Ectodermal cell (in vitro differentiated cells): Measurements from ENCODE around the gene ADAMTS14.

Experiments
- H3K27ac ChIP-seq: 2 replicates; pipeline ENCODE4 v1.7.0; 2013; ENCODE audit warnings: mild to moderate bottlenecking, low read depth, low read length; ENCODE audit not compliant: insufficient read depth, poor library complexity, severe bottlenecking
- H3K27me3 ChIP-seq: 2 replicates; pipeline ENCODE4 v1.7.0; 2013; ENCODE audit warnings: mild to moderate bottlenecking, low read length; ENCODE audit not compliant: insufficient read depth, control insufficient read depth, poor library complexity, severe bottlenecking
- H3K36me3 ChIP-seq: one replicate; pipeline ENCODE4 v1.7.0; 2013; ENCODE audit warnings: low read length; ENCODE audit not compliant: control insufficient read depth, insufficient read depth
- H3K4me1 ChIP-seq: one replicate; pipeline ENCODE4 v1.7.0; 2013; ENCODE audit warnings: low read length; ENCODE audit not compliant: control insufficient read depth, insufficient read depth
- H3K4me3 ChIP-seq: 2 replicates; pipeline ENCODE4 v1.7.0; 2013; ENCODE audit warnings: low read depth, low read length, control low read depth; ENCODE audit not compliant: insufficient read depth
- H3K9me3 ChIP-seq: 2 replicates; pipeline ENCODE4 v1.7.0; 2013; ENCODE audit warnings: mild to moderate bottlenecking, low read length, moderate library complexity; ENCODE audit not compliant: control insufficient read depth
- WGBS, 2 experiments: methylation state at CpG; one replicate each; pipeline ENCODE4 v1.1.7; 2013; ENCODE audit warnings: missing lambda C conversion rate in 2 of 2; 5-methylcytosine and 5-hydroxymethylcytosine counted together

Gene ADAMTS14

DNA sequence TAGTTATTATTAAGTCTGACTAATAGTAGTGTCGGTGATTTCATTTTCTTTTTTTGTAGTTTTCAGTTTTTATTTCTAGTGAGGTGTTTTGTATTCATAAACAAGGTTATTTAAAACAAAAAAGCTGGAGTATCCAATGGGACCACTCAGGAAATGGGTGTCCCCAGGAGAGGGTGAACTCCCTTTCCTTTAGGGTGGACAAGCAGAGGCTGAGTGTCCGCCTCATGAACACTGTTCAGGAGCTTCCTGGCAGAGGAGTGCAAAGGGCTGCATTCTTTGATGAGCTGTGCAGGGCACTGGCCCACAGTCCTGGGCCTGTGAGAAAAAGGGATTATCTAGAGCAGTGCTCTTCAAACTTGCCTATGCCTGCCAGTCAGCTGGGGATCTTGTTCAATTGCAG is 56.0 kb downstream of the ADAMTS14 start:
- no peak overlapping the region for H3K4me3 ChIP-seq
- no peaks in the 10 kb centered on the region for H3K36me3 ChIP-seq
- no peaks in the 10 kb centered on the region for H3K9me3 ChIP-seq
- no peaks in the 10 kb centered on the region for H3K27me3 ChIP-seq
- no peak overlapping the region for H3K27ac ChIP-seq
- H3K4me1 ChIP-seq, result no peaks in the 10 kb centered on the region
- 92 to 99% methylated on average over 2 of the region's 2 CpGs for WGBS, 2 experiments

DNA sequence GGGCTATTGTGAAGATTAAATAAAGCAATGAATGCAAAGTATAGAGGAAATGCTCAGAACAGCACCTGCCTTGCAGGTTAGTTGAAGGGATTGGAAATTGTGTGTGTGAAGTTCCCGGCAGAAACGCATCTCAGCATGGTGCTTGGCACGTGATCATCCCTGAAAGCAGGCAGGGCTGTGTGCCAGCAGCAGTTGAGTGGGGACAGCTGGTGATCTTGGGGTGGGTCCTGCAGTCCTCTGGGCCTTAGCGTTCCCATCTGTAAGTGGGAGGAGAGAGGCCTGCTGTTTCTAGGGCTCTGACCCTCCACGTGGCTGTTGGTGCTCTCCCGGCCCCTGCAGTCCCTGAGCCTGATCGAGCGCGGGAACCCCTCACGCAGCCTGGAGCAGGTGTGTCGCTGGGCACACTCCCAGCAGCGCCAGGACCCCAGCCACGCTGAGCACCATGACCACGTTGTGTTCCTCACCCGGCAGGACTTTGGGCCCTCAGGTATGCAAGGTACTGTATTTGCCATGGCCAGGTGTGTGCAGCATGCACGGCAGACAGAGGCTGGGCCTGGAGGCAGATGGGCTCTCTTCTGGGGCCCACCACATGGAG is 57.6 kb downstream of the ADAMTS14 start:
- H3K27ac ChIP-seq, result no peak overlapping the region
- H3K4me1 ChIP-seq, result no peaks in the 10 kb centered on the region
- 82 to 84% methylated on average over 16 of the region's 16 CpGs for WGBS, 2 experiments

DNA sequence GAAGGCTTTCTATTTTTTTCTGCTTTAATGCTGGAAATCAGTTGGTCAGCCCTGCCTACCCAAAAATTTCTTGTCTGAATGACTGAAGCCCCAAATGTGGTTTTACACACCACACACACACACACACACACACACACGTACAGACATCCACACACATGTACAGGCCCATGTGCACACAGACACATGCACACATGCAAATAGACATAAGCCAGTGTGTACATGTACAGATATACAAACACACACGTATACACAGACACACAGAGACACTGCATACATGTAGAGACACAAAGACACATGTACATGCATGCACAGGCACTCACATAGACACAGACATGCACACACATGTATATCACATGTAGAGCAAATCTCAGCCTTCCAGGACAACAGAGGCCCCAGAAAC is 58.6 kb downstream of the ADAMTS14 start:
- H3K27ac ChIP-seq, result no peak overlapping the region
- 59 to 70% methylated on average over 2 of the region's 2 CpGs for WGBS, 2 experiments
- H3K36me3 ChIP-seq, result no peaks in the 10 kb centered on the region
- no peaks in the 10 kb centered on the region for H3K27me3 ChIP-seq
- no peaks in the 10 kb centered on the region for H3K4me1 ChIP-seq
- H3K9me3 ChIP-seq, result no peaks in the 10 kb centered on the region
- no peak overlapping the region for H3K4me3 ChIP-seq

More for the DNA sequence above, 57.6 kb downstream of the ADAMTS14 start:
- H3K27me3 ChIP-seq, result no peaks in the 10 kb centered on the region
- H3K9me3 ChIP-seq, result no peaks in the 10 kb centered on the region
- no peaks in the 10 kb centered on the region for H3K36me3 ChIP-seq
- H3K4me3 ChIP-seq, result no peak overlapping the region

DNA sequence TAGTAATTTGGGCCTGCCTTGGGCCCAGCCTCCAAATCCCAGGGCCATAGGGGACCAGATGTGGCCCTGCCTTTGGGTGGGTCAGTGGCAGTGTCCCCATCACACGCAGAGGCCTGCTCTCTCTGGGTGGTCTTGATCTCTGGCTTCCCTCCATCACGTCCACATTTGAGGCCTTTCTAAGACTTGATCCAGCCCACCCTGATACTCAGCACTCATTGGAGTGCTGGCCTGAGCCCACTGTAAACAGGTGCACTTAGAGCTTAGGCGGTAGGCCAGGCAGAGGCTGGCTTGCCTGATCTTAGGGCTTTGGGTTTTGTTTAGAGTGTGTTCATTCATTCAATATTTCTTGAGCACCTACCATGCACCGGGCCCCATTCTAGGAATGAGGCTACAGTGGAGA is 60.3 kb downstream of the ADAMTS14 start:
- Histone ChIP-seq H3K4me3 (no peak overlapping the region), H3K27ac (no peak overlapping the region), H3K36me3 (no peaks in the 10 kb centered on the region), H3K4me1 (peaks cover 5% of the 10 kb centered on the region), H3K27me3 (no peaks in the 10 kb centered on the region), H3K9me3 (no peaks in the 10 kb centered on the region)
- WGBS, 2 experiments, result 93 to 95% methylated on average over 4 of the region's 4 CpGs

DNA sequence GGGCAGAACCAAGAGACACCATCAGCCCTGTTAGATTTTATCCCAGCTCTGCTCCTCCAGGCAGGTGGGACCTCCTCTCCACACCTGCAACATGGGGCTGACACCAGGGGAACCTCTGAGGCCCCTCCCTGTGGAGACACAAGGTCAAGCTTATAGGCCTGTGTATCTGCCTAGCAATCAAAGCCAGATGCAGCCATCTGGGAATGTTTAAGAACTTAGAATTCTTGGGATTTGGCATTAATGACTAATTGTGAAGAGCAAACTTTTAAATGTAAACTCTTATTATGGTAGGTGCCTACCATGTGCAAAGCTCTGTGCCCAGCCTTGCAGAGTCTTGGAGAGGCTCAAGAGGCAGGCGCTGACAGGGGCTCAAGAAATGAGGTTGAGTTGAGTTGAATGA is 60.7 kb downstream of the ADAMTS14 start:
- Histone ChIP-seq H3K27ac (no peak overlapping the region), H3K27me3 (no peaks in the 10 kb centered on the region), H3K4me3 (no peak overlapping the region), H3K36me3 (no peaks in the 10 kb centered on the region), H3K4me1 (peaks cover 5% of the 10 kb centered on the region), H3K9me3 (no peaks in the 10 kb centered on the region)
- WGBS, 2 experiments, result 91 to 98% methylated on average over 1 of the region's 1 CpG

DNA sequence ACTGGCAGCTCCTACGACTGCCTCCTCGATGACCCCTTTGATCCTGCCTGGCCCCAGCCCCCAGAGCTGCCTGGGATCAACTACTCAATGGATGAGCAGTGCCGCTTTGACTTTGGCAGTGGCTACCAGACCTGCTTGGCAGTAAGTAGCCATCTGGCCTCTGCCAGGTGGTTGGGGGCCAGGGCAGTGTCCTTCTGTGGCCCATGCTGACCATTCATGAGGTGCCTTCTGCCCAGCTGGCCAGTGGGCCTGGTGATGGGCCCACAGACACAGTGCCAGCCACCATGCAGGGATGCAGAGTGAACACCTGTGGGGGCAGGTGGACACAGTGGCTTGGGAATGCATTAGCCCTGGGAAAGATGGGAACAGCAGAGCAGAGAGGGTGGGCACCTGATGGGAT is 62.9 kb downstream of the ADAMTS14 start:
- WGBS, 2 experiments, result 80 to 90% methylated on average over 3 of the region's 3 CpGs
- Histone ChIP-seq H3K4me3 (no peak overlapping the region), H3K36me3 (no peaks in the 10 kb centered on the region), H3K27ac (no peak overlapping the region), H3K9me3 (no peaks in the 10 kb centered on the region), H3K27me3 (no peaks in the 10 kb centered on the region), H3K4me1 (peaks cover 8% of the 10 kb centered on the region)

DNA sequence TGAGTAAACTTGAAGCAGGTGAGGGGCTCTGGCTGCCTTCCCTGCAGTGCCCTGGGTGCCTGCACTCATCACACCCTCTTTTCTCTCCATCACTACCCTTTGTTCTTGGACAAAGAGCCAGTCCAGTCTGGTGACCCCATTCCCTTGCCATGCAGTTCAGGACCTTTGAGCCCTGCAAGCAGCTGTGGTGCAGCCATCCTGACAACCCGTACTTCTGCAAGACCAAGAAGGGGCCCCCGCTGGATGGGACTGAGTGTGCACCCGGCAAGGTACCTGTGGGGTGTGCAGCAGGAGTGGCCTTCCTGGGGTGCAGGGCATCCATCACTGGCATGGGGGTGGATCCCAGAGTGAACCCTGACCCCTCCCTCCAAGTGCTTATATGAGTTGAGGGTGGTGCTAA is 64.2 kb downstream of the ADAMTS14 start:
- Histone ChIP-seq H3K36me3 (no peaks in the 10 kb centered on the region), H3K9me3 (no peaks in the 10 kb centered on the region), H3K4me3 (no peak overlapping the region), H3K27me3 (no peaks in the 10 kb centered on the region), H3K4me1 (peaks cover 8% of the 10 kb centered on the region), H3K27ac (no peak overlapping the region)
- 90 to 92% methylated on average over 3 of the region's 3 CpGs for WGBS, 2 experiments

DNA sequence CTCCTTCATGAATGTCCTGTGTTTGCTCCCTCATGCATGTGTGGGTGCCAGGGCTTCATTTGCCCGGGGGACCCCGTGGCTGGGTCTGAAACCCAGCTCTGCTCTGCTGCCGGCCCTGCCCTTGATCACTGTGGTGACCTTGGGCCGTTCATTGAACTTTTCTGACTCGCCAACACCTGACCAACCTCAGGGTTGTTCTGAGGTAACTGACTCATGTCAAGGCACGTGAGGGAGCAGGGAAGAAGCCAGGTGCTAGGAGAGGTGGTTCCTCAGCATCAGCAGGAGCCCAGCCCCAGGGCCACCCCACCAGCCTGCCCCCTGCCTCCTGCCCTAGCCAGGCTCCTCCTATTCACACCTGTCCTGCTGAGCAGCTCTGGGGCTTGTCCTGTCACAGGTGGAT is 64.9 kb downstream of the ADAMTS14 start:
- Histone ChIP-seq H3K4me1 (peaks cover 8% of the 10 kb centered on the region), H3K27ac (no peak overlapping the region), H3K27me3 (no peaks in the 10 kb centered on the region), H3K9me3 (no peaks in the 10 kb centered on the region), H3K36me3 (no peaks in the 10 kb centered on the region), H3K4me3 (no peak overlapping the region)
- 89 to 94% methylated on average over 6 of the region's 6 CpGs for WGBS, 2 experiments

DNA sequence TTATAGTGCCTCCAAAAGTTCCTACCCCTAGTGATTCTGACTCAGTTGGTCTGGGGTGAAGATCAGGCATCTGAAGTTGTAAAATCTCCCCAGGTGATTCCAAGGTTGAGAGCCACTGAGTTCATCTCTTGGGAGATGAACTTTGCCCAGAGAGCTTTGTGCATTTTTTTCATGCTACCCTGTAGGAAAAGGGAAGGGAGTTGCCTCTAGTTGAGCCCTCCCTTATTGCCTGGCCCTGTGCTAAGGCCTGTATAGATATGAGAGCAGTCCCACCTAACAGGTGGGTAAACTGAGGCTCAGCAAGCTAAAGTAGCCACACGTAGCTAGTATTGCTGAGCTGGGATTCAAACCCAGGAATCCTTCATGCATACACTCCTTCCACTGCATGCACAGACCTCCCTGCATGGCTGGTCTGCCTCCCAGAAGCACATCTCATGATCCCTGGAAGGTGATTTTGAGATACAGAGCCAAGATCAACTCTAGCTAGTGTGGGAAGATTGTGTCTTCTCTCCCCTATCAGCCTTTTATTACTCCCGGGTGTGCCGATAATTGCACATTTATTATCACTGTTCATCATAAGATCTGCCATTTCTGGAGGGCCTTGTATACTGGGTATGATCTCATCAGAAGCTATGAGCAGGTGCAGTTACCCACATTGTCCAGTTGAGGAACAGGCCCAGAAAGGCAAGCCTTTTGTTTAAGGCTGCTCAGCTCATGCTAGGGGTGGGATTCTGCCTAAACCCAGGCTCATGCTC is 65.9 kb downstream of the ADAMTS14 start:
- H3K27me3 ChIP-seq, result no peaks in the 10 kb centered on the region
- WGBS, 2 experiments, result 97 to 100% methylated on average over 1 to 3 of the region's 3 CpGs
- no peaks in the 10 kb centered on the region for H3K36me3 ChIP-seq
- no peaks in the 10 kb centered on the region for H3K9me3 ChIP-seq
- peaks cover 8% of the 10 kb centered on the region for H3K4me1 ChIP-seq
- H3K27ac ChIP-seq, result no peak overlapping the region
- H3K4me3 ChIP-seq, result no peak overlapping the region

DNA sequence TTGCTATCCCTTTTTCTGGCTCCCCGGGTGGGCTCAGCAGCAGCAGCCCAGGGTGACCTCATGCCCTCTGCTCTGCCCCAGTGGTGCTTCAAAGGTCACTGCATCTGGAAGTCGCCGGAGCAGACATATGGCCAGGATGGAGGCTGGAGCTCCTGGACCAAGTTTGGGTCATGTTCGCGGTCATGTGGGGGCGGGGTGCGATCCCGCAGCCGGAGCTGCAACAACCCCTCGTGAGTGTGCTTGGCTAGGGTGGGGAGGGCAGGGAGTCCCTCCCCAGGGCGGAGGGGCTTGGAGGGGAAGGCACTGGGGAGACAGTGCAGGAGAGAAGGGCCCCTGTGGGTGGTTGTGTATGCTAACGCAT is 66.4 kb downstream of the ADAMTS14 start:
- WGBS, 2 experiments, result 89% methylated on average over 12 of the region's 12 CpGs
- no peak overlapping the region for H3K27ac ChIP-seq

More for the DNA sequence above, 66.4 kb downstream of the ADAMTS14 start:
- Histone ChIP-seq H3K27me3 (no peaks in the 10 kb centered on the region), H3K36me3 (no peaks in the 10 kb centered on the region), H3K4me3 (no peak overlapping the region), H3K9me3 (no peaks in the 10 kb centered on the region), H3K4me1 (peaks cover 8% of the 10 kb centered on the region)
